Ovary (tissue), 9 donors: ENCODE measurements around the gene FBXO11. TPM values are rescaled to one million over a fixed set of nuclear protein-coding genes. Genes with fewer than 3 reads are reported as not detected.

ENCODE experiments used
- DNase-seq, 5 donors: peaks; one replicate each; pipeline ENCODE4 v3.0.0-alpha.2; 2019 to 2020
- H3K27ac ChIP-seq, 2 donors: fragments of 200-600 bp; one replicate each; pipeline versions ENCODE4 v1.5.1 to v1.8.0; 2019 to 2022
- H3K27me3 ChIP-seq: fragments of 200-600 bp; one replicate; pipeline ENCODE4 v1.8.0; 2022
- H3K36me3 ChIP-seq: fragments of 200-600 bp; sonication (generic); one replicate; pipeline ENCODE4 v1.5.1; 2019
- H3K4me1 ChIP-seq: one replicate; pipeline ENCODE4 v1.8.1; 2013; ENCODE audit warnings: mild to moderate bottlenecking, moderate library complexity; ENCODE audit not compliant: insufficient read depth
- H3K4me3 ChIP-seq: fragments of 200-600 bp; sonication (generic); one replicate; pipeline ENCODE4 v1.5.1; 2017
- H3K9me3 ChIP-seq, 2 donors: fragments of 200-600 bp in 1 of 2; sonication (generic) in 1 of 2; one replicate each; pipeline versions ENCODE4 v1.5.1 to v1.8.1; 2013 to 2019; ENCODE audit warnings: mild to moderate bottlenecking in 1 of 2, moderate library complexity in 1 of 2
- CTCF ChIP-seq, 3 donors: fragments of 450-650 bp in 2 of 3; fragments of 200-600 bp in 1 of 3; IDR thresholded peaks; one replicate each; pipeline versions ENCODE4 v1.5.1 to v1.8.0; 2016 to 2022; ENCODE audit warnings: antibody characterized with exemption in 3 of 3, mild to moderate bottlenecking in 1 of 3
- EP300 ChIP-seq: sonication (generic); formaldehyde crosslinking; IDR thresholded peaks from one replicate; pipeline ENCODE4 v1.6.1; 2017; ENCODE audit warnings: antibody characterized with exemption
- POLR2A ChIP-seq: fragments of 450-650 bp; IDR thresholded peaks from one replicate; pipeline ENCODE4 v1.6.1; 2017; ENCODE audit warnings: antibody characterized with exemption, mild to moderate bottlenecking, moderate library complexity
- whole genome bisulfite sequencing, 3 donors: extraction: QIAGEN DNeasy Blood & Tissue Kit in 1 of 3; methylation state at CpG; one replicate each; pipeline versions ENCODE4 v1.1.5 to v1.1.7; 2013 to 2017; 5-methylcytosine and 5-hydroxymethylcytosine counted together
- intact Hi-C, 4 donors: fragments of 100-400 bp; cut with DNase I; formaldehyde crosslinking; loops; one replicate each; pipeline versions ENCODE4 v1.11.0 to v1.15.1; 2022 to 2023
- polyA plus RNA-seq, 2 donors: library from polyadenylated mRNA; stranded (reverse); fragments of 200-250 nt in 1 of 2; fragments of 350-450 nt in 1 of 2; fragmentation: Illumina TruSeq in 1 of 2; extraction: RNeasy Lipid Tissue Mini Kit (QIAGEN cat#74804) in 1 of 2; gene quantifications; one replicate each; pipeline ENCODE4 v1.2.3, GENCODE V29; 2013 to 2014
- small RNA-seq: library from RNA; depleted of rRNA; stranded (forward); fragments of <200 nt; gene quantifications from one replicate; pipeline ENCODE3, GENCODE V24; 2016
- total RNA-seq, 7 donors: library from RNA; depleted of rRNA in 2 of 7; stranded (reverse); fragments of >200 nt in 2 of 7; fragmentation: NEBNext Ultra II Directional in 3 of 7; extraction: Animal tissue kit (Norgen Biotek cat#: 25700) in 3 of 7; gene quantifications; one replicate each; pipeline versions ENCODE4 v1.1.0 to v1.2.4, GENCODE V29; 2016 to 2023
- donor health status: DM: no; HTN: no; CAD: no; lungs with moderate emphysema.
- donor health status: DM: no; HTN: no; CAD: no.
- donor health status: Bipolar disorder and iron deficiency.
- donor health status: DM: yes; HTN: yes; CAD: no.
- donor health status: DM: no; HTN: no; CAD: no.
- donor health status: DM: yes; HTN: yes; CAD: no.

Gene FBXO11
- total and polyA plus RNA-seq, 9 donors: 35.6 to 85.9 (median 71.1) TPM

DNA sequence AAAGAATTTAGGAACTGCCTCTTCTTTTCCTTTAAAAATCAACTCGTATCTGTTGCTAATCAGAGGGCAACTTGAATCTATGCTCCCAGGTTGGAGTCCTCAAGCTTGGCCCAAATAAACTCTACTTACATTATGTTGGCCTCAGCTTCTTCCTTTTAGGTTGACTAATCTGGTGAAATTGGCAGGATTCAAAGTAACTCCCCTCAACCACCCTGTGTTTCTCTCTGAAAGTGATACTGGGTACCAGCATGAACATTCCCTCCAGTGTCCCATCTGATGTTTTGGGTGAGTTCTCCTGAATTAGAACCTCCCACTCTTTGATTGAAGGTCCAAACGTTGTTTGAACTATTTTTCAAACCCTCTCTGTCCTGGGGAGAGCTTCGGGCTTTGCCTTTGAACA, 164.7 kb downstream of the FBXO11 start:
- Histone ChIP-seq H3K9me3 (no peaks in the 10 kb centered on the region), H3K4me3 (no peak overlapping the region), H3K27me3 (no peaks in the 10 kb centered on the region), H3K36me3 (no peaks in the 10 kb centered on the region), H3K4me1 (no peaks in the 10 kb centered on the region), H3K27ac (no peak overlapping the region)
- WGBS, 3 donors: 63 to 65% (median 64%) methylated on average over 3 of the region's 3 CpGs
- intact Hi-C loops: no loop called here
- no peak for DNase-seq
- TF ChIP-seq EP300: no peak

DNA sequence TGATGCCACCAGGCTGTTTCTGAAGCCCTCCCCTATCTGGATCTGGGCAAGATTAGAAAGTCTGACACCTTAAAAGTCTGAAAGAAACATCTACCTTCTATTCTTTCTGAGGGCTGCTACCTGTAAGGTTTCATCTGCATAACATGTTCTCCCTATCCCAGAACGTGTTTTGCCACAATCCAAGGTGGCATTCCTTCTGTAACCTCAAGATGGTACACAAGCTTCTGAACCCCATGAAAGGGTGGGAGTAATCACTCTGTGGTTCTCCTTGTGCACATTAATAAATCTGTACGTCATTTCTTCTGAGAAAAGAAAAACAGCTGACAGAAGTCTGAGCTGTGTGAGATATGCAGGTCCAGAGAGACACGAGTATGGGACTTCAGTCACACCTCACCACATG, 165.2 kb downstream of the FBXO11 start:
- H3K36me3 ChIP-seq: no peaks in the 10 kb centered on the region
- 65 to 70% (median 69%) methylated on average over 3 of the region's 3 CpGs for WGBS, 3 donors
- no peaks in the 10 kb centered on the region for H3K4me1 ChIP-seq
- no peak overlapping the region for H3K27ac ChIP-seq
- H3K27me3 ChIP-seq: no peaks in the 10 kb centered on the region
- no peaks in the 10 kb centered on the region for H3K9me3 ChIP-seq
- intact Hi-C loops: no loop called here
- no peak for DNase-seq
- no peak for TF ChIP-seq EP300
- no peak for TF ChIP-seq CTCF (IDR thresholded peaks at IDR 0.05)
- TF ChIP-seq POLR2A: no peak
- H3K4me3 ChIP-seq: no peak overlapping the region

Small RNAs within 50 kb of the gene (small RNA-seq; reads per million reads assigned to genes)
- gene RF00026 (not detected), gene RPL36AP15 (not detected)

Other genes with a start within 250 kb of the FBXO11 start
- 100 to 1,000 TPM in 2 of 7 donors, 10 to 100 TPM in 5; 61.9 to 134 (median 87.0) TPM for gene MSH6, start 123.4 kb downstream of the FBXO11 start, total RNA-seq
- 10 to 100 TPM; 50.1 to 66.0 TPM for gene MSH6, start 123.4 kb downstream of the FBXO11 start, polyA plus RNA-seq